H1 (cell line): Measurements from ENCODE around the gene SFRP2.

Experiments
- EP300 ChIP-seq, 2 experiments: IDR thresholded peaks; 1 replicate in 1 of 2; 2 replicates in 1 of 2; pipeline ENCODE4 v1.6.1; 2011 to 2012; ENCODE audit warnings: low read depth in 2 of 2, low read length in 2 of 2, mild to moderate bottlenecking in 2 of 2, borderline replicate concordance in 1 of 2, inconsistent platforms in 1 of 2, moderate library complexity in 1 of 2
- HDAC2 ChIP-seq, 2 experiments: fragments of 300-600 bp in 1 of 2; sonication (generic) in 1 of 2; IDR thresholded peaks; 2 replicates each; pipeline ENCODE4 v1.6.1; 2011 to 2012; ENCODE audit warnings: low read depth in 2 of 2, low read length in 2 of 2, mild to moderate bottlenecking in 2 of 2, moderate library complexity in 2 of 2, borderline replicate concordance in 1 of 2, inconsistent platforms in 1 of 2
- JUND ChIP-seq: IDR thresholded peaks from 2 replicates; pipeline ENCODE4 v1.6.1; 2011; ENCODE audit warnings: mild to moderate bottlenecking, improper control_type of control experiment, low read length
- MAFK ChIP-seq: IDR thresholded peaks from 2 replicates; pipeline ENCODE4 v1.6.1; 2012; ENCODE audit warnings: low read depth, mild to moderate bottlenecking, improper control_type of control experiment, low read length
- POLR2AphosphoS5 ChIP-seq: IDR thresholded peaks from 2 replicates; pipeline ENCODE4 v1.6.1; 2011; ENCODE audit warnings: low read depth, low read length
- SIRT6 ChIP-seq: IDR thresholded peaks from one replicate; pipeline ENCODE4 v1.7.1; 2012; ENCODE audit warnings: low read length, inconsistent platforms
- SIX5 ChIP-seq: IDR thresholded peaks from 2 replicates; pipeline ENCODE4 v1.6.1; 2011; ENCODE audit warnings: mild to moderate bottlenecking, low read depth, low read length
- SP2 ChIP-seq: IDR thresholded peaks from 2 replicates; pipeline ENCODE4 v1.6.1; 2012; ENCODE audit warnings: mild to moderate bottlenecking, low read length, inconsistent platforms
- TF ChIP-seq, protein P1 (sequence below), 3 experiments: IDR thresholded peaks; 1 replicate in 2 of 3; 2 replicates in 1 of 3; pipeline versions ENCODE4 v1.5.1 to v1.6.1; 2011; ENCODE audit warnings: low read length in 3 of 3, mild to moderate bottlenecking in 3 of 3, inconsistent platforms in 2 of 3, low read depth in 1 of 3, moderate library complexity in 1 of 3; ENCODE audit not compliant: insufficient read depth in 1 of 3; ENCODE audit errors: control extremely low read depth in 1 of 3

DNA sequence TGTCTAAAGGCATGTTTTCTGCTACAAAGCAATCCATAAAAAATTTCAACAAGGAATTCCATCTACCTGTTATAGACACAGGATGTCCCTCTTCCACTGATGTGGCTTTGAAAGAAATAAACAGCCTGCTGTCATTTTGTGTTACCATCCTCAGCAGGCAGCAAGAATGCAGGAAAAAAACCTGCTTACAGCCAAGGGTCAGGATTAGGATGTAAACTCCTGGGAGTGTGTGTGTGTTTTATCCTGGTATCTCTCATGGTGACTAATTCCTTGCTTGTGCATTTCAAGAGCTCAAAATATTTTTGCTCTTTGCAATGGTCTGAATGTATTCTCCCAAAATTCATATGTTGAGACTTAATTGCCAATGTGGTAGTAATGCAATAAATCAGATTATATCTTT, 28.6 kb upstream of the SFRP2 start:
- TF ChIP-seq JUND (no peak), POLR2AphosphoS5 (no peak), SIRT6 (no peak), SIX5 (no peak), MAFK (no peak), EP300 (IDR thresholded peaks at IDR 0.05; ENCODE audit: borderline replicate concordance in 1 of 2, low read depth in 2 of 2, low read length in 2 of 2) (no peak), HDAC2 (IDR thresholded peaks at IDR 0.05; ENCODE audit: borderline replicate concordance in 1 of 2, low read depth in 2 of 2, low read length in 2 of 2) (no peak), SP2 (no peak)
- TF ChIP-seq, protein P1, sequence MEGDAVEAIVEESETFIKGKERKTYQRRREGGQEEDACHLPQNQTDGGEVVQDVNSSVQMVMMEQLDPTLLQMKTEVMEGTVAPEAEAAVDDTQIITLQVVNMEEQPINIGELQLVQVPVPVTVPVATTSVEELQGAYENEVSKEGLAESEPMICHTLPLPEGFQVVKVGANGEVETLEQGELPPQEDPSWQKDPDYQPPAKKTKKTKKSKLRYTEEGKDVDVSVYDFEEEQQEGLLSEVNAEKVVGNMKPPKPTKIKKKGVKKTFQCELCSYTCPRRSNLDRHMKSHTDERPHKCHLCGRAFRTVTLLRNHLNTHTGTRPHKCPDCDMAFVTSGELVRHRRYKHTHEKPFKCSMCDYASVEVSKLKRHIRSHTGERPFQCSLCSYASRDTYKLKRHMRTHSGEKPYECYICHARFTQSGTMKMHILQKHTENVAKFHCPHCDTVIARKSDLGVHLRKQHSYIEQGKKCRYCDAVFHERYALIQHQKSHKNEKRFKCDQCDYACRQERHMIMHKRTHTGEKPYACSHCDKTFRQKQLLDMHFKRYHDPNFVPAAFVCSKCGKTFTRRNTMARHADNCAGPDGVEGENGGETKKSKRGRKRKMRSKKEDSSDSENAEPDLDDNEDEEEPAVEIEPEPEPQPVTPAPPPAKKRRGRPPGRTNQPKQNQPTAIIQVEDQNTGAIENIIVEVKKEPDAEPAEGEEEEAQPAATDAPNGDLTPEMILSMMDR (IDR thresholded peaks at IDR 0.05; ENCODE audit: control extremely low read depth in 1 of 3, insufficient read depth in 1 of 3, low read depth in 1 of 3, low read length in 3 of 3), result no peak
